IPS DF 4.7 (cell line): ENCODE data around the gene MARK1.
"Not testable (repeated sequence)": the region's sequence is repeated elsewhere in the genome, so short reads cannot be mapped to it uniquely, and the experiment has no call there.

Experiments
- DNase-seq: peaks from one replicate; pipeline ENCODE4 v3.0.0-alpha.2; 2013; ENCODE audit warnings: low spot score; ENCODE audit errors: extremely low read depth

Gene MARK1

GRCh38 chr1:220605651-220606050 lies 77.7 kb downstream of the MARK1 start:
- DNase-seq = not testable (repeated sequence)

- DNase-seq = not testable (repeated sequence)
Observed at GRCh38 chr1:220611100-220611499, 83.2 kb downstream of the MARK1 start.

GRCh38 chr1:220616836-220617235 lies 88.9 kb downstream of the MARK1 start:
- DNase-seq = no peak

- DNase-seq = no peak
Observed at GRCh38 chr1:220628431-220628830, 100.5 kb downstream of the MARK1 start.

- no peak for DNase-seq
Observed at GRCh38 chr1:220631238-220631815, 103.4 kb downstream of the MARK1 start.

GRCh38 chr1:220637759-220638158 lies 109.8 kb downstream of the MARK1 start:
- no peak for DNase-seq

GRCh38 chr1:220642285-220642684 lies 114.3 kb downstream of the MARK1 start:
- DNase-seq = no peak

- DNase-seq = no peak
Observed at GRCh38 chr1:220652995-220653394, 125.1 kb downstream of the MARK1 start.

- DNase-seq = no peak
Observed at GRCh38 chr1:220655509-220655908, 127.6 kb downstream of the MARK1 start.

- DNase-seq = no peak
Observed at GRCh38 chr1:220655961-220656740, 128.2 kb downstream of the MARK1 start.

- DNase-seq = no peak
Observed at GRCh38 chr1:220666349-220666748, 138.4 kb downstream of the MARK1 start.

GRCh38 chr1:220669005-220669404 lies 141.1 kb downstream of the MARK1 start:
- no peak for DNase-seq

GRCh38 chr1:220670365-220670764 lies 142.4 kb downstream of the MARK1 start:
- no peak for DNase-seq

- DNase-seq = no peak
Observed at GRCh38 chr1:220673921-220674320, 146.0 kb downstream of the MARK1 start.

- no peak for DNase-seq
Observed at GRCh38 chr1:220677251-220677650, 149.3 kb downstream of the MARK1 start.

- no peak for DNase-seq
Observed at GRCh38 chr1:220680085-220680687, 152.2 kb downstream of the MARK1 start.

- no peak for DNase-seq
Observed at GRCh38 chr1:220681220-220681880, 153.4 kb downstream of the MARK1 start.

- no peak for DNase-seq
Observed at GRCh38 chr1:220682901-220683576, 155.1 kb downstream of the MARK1 start.

GRCh38 chr1:220683716-220684115 lies 155.8 kb downstream of the MARK1 start:
- DNase-seq = not testable (repeated sequence)

- no peak for DNase-seq
Observed at GRCh38 chr1:220684890-220685289, 157.0 kb downstream of the MARK1 start.

GRCh38 chr1:220685879-220686278 lies 157.9 kb downstream of the MARK1 start:
- DNase-seq = no peak

- DNase-seq = no peak
Observed at GRCh38 chr1:220687809-220688208, 159.9 kb downstream of the MARK1 start.
